Spleen (tissue), 7 donors: ENCODE data around the gene PKD1.
"Not testable (repeated sequence)": the region's sequence is repeated elsewhere in the genome, so short reads cannot be mapped to it uniquely, and the experiment has no call there.

Experiments used
- CTCF ChIP-seq, 11 experiments: fragments of 200-600 bp in 7 of 11; fragments of 450-650 bp in 4 of 11; sonication (generic) in 4 of 11; IDR thresholded peaks in 8 of 11; conservative IDR thresholded peaks in 3 of 11; 1 replicate in 7 of 11; 2 replicates in 4 of 11; pipeline versions ENCODE4 v1.4.0 to v1.8.0; 2016 to 2021; ENCODE audit warnings: antibody characterized with exemption in 11 of 11, inconsistent platforms in 4 of 11, mild to moderate bottlenecking in 1 of 11
- POLR2A ChIP-seq, 3 donors: fragments of 450-650 bp; IDR thresholded peaks; one replicate each; pipeline ENCODE4 v1.5.1; 2017; ENCODE audit warnings: antibody characterized with exemption in 3 of 3, mild to moderate bottlenecking in 1 of 3
- donor health status: DM: no; HTN: no; CAD: no; lungs with moderate emphysema.
- donor health status: DM: no; HTN: no; CAD: no.
- donor health status: DM: no; HTN: no; CAD: no.

- not testable (repeated sequence) for TF ChIP-seq POLR2A (IDR thresholded peaks at IDR 0.05); CTCF (IDR thresholded peaks at IDR 0.05 in 8 of 11, conservative IDR thresholded peaks at IDR 0.05 in 3 of 11)
Observed at GRCh38 chr16:2109872-2110271, 25.8 kb downstream of the PKD1 start.
